GM18508 (cell line): Measurements from ENCODE around the gene POLR1D.
"Not testable (repeated sequence)": the region's sequence is repeated elsewhere in the genome, so short reads cannot be mapped to it uniquely, and the experiment has no call there.

ENCODE experiments used
- ATAC-seq: cut with Tn5 transposase; IDR thresholded peaks from one replicate; pipeline ENCODE4 v1.9.1; 2021; ENCODE audit warnings: moderate number of reproducible peaks; ENCODE audit not compliant: insufficient read depth, unreplicated experiment

Gene POLR1D

GRCh38 chr13:27613628-27614027 lies 8.1 kb upstream of the POLR1D start:
- ATAC-seq, result no peak

GRCh38 chr13:27617881-27618321 lies 3.8 kb upstream of the POLR1D start:
- no peak for ATAC-seq

GRCh38 chr13:27619093-27619727 lies 2.5 kb upstream of the POLR1D start:
- no peak for ATAC-seq

GRCh38 chr13:27619728-27620376 lies 1.8 kb upstream of the POLR1D start:
- peak; percentile 21 for ATAC-seq

- ATAC-seq, result peak; percentile 72
Observed at GRCh38 chr13:27620377-27621115, 1.1 kb upstream of the POLR1D start, which contains the start of gene LNX2. LNX2 (minus strand) TSS chr13:27620529; CDS start chr13:27581703, 38,826 bp downstream.

- no peak for ATAC-seq
Observed at GRCh38 chr13:27621116-27621365, 651 bp upstream of the POLR1D start.

- ATAC-seq, result no peak
Observed at GRCh38 chr13:27622102-27622820, 569 bp downstream of the POLR1D start.

GRCh38 chr13:27622881-27623280 lies 1.2 kb downstream of the POLR1D start:
- ATAC-seq, result no peak

GRCh38 chr13:27624071-27624470 lies 2.4 kb downstream of the POLR1D start:
- ATAC-seq, result no peak

GRCh38 chr13:27625839-27626238 lies 4.1 kb downstream of the POLR1D start:
- no peak for ATAC-seq

GRCh38 chr13:27627380-27627779 lies 5.7 kb downstream of the POLR1D start:
- no peak for ATAC-seq

GRCh38 chr13:27628081-27628480 lies 6.4 kb downstream of the POLR1D start:
- ATAC-seq, result no peak

GRCh38 chr13:27628766-27629165 lies 7.1 kb downstream of the POLR1D start:
- not testable (repeated sequence) for ATAC-seq

GRCh38 chr13:27631156-27631555 lies 9.5 kb downstream of the POLR1D start:
- no peak for ATAC-seq

- no peak for ATAC-seq
Observed at GRCh38 chr13:27631665-27632064, 10.0 kb downstream of the POLR1D start.

GRCh38 chr13:27632214-27632613 lies 10.5 kb downstream of the POLR1D start:
- no peak for ATAC-seq

- ATAC-seq, result no peak
Observed at GRCh38 chr13:27632648-27633047, 11.0 kb downstream of the POLR1D start.

- ATAC-seq, result no peak
Observed at GRCh38 chr13:27634231-27634630, 12.5 kb downstream of the POLR1D start.

- no peak for ATAC-seq
Observed at GRCh38 chr13:27634791-27635190, 13.1 kb downstream of the POLR1D start.

GRCh38 chr13:27635266-27635665 lies 13.6 kb downstream of the POLR1D start:
- no peak for ATAC-seq
